Stomach (tissue), 9 donors: Measurements from ENCODE around the gene INSM2. TPM values are rescaled to one million over a fixed set of nuclear protein-coding genes. Genes with fewer than 3 reads are reported as not detected.

Experiments used
- DNase-seq, 2 donors: peaks; one replicate each; pipeline versions ENCODE4 v3.0.0 to v3.0.0-alpha.2; 2013 to 2019
- H3K27ac ChIP-seq, 5 donors: fragments of 200-600 bp in 4 of 5; sonication (generic) in 4 of 5; one replicate each; pipeline ENCODE4 v1.5.1; 2013 to 2019; ENCODE audit warnings: mild to moderate bottlenecking in 1 of 5, moderate library complexity in 1 of 5
- H3K27me3 ChIP-seq, 3 donors: fragments of 200-600 bp; sonication (generic); one replicate each; pipeline ENCODE4 v1.5.1; 2017 to 2019; ENCODE audit warnings: mixed run types in 1 of 3
- H3K36me3 ChIP-seq, 4 donors: fragments of 200-600 bp; sonication (generic); 1 replicate in 3 of 4; 2 replicates in 1 of 4; pipeline ENCODE4 v1.5.1; 2016 to 2019
- H3K4me1 ChIP-seq, 4 donors: fragments of 200-600 bp; sonication (generic); one replicate each; pipeline ENCODE4 v1.5.1; 2016 to 2019
- H3K4me3 ChIP-seq, 4 donors: fragments of 200-600 bp; sonication (generic) in 3 of 4; one replicate each; pipeline ENCODE4 v1.5.1; 2016 to 2019; ENCODE audit warnings: mild to moderate bottlenecking in 1 of 4
- H3K9me3 ChIP-seq, 4 donors: fragments of 200-600 bp; sonication (generic); one replicate each; pipeline ENCODE4 v1.5.1; 2016 to 2019
- EP300 ChIP-seq: sonication (generic); formaldehyde crosslinking; IDR thresholded peaks from one replicate; pipeline ENCODE4 v1.6.1; 2017; ENCODE audit warnings: antibody characterized with exemption
- POLR2A ChIP-seq, 4 donors: fragments of 450-650 bp; IDR thresholded peaks; one replicate each; pipeline ENCODE4 v1.6.1; 2016; ENCODE audit warnings: antibody characterized with exemption in 4 of 4, control low read depth in 2 of 4, mild to moderate bottlenecking in 1 of 4, moderate library complexity in 1 of 4
- POLR2AphosphoS5 ChIP-seq, 3 donors: sonication (generic); formaldehyde crosslinking; IDR thresholded peaks; one replicate each; pipeline ENCODE4 v1.6.1; 2016; ENCODE audit warnings: antibody characterized with exemption in 3 of 3
- WGBS, 5 donors: extraction: QIAGEN DNeasy Blood & Tissue Kit in 3 of 5; methylation state at CpG; one replicate each; pipeline versions ENCODE4 v1.1.5 to v1.1.7; 2013 to 2018; 5-methylcytosine and 5-hydroxymethylcytosine counted together
- intact Hi-C: fragments of 100-400 bp; cut with DNase I; formaldehyde crosslinking; loops from one replicate; pipeline ENCODE4 v1.15.1; 2023; ENCODE audit warnings: low total_unique reads
- polyA plus RNA-seq, 3 donors: library from polyadenylated mRNA; stranded (reverse); fragments of 200-250 nt; gene quantifications; one replicate each; pipeline ENCODE4 v1.2.3, GENCODE V29; 2013
- total RNA-seq, 5 donors: library from RNA; depleted of rRNA; stranded (reverse); fragments of >200 nt; gene quantifications; one replicate each; pipeline versions ENCODE4 v1.1.0 to v1.2.3, GENCODE V29; 2014 to 2016
- TF ChIP-seq, protein P1 (sequence below), 7 experiments: fragments of 450-650 bp in 4 of 7; fragments of 200-600 bp in 3 of 7; sonication (generic) in 3 of 7; IDR thresholded peaks; one replicate each; pipeline ENCODE4 v1.5.1; 2016 to 2019; ENCODE audit warnings: antibody characterized with exemption in 7 of 7, control low read depth in 2 of 7, mild to moderate bottlenecking in 1 of 7
- donor health status: healthy with polysubstance abuse.
- donor health status: Bipolar disorder and iron deficiency.
- donor health status: healthy.

Gene INSM2
- total and polyA plus RNA-seq, 8 donors: not detected

DNA sequence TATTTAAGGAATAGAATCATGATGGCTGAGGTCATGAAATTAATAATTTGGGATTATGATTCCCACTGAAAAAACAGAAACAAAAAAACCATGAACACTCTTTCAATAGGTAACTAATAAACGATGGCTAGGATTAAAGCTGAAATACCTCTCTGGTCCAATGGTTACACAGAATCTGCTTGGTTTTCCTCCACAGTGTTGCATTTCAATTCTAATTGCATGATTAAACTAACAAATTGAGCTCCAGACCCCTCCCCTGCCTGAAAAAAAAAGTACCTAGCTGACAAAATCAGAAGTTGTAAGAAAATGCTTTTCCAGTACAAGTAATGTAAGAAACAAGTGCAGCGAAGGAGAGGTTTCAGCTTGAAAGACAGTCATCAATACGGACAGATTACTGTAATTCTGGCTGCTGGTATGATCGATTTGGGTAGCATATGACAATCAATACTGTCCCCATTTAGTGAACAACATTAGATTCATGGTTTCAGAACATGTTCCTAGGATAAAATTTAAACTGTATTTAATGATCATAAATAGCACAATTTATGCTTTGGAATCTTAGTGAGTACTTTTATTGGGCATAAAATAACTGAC is 32.0 kb downstream of the INSM2 start:
- Histone ChIP-seq H3K36me3 (peaks cover 0 to 24% (median 18%) of the 10 kb centered on the region in 4 donors), H3K4me1 (no peaks in the 10 kb centered on the region), H3K27me3 (no peaks in the 10 kb centered on the region), H3K9me3 (no peaks in the 10 kb centered on the region), H3K27ac (no peak overlapping the region), H3K4me3 (no peak overlapping the region)
- intact Hi-C loops: no loop called here
- 92 to 97% (median 95%) methylated on average over 4 of the region's 4 CpGs for WGBS, 5 donors
- no peak for DNase-seq
- no peak for TF ChIP-seq EP300
- TF ChIP-seq POLR2A (IDR thresholded peaks at IDR 0.05): no peak
- TF ChIP-seq POLR2AphosphoS5 (IDR thresholded peaks at IDR 0.05): no peak
- TF ChIP-seq, protein P1, sequence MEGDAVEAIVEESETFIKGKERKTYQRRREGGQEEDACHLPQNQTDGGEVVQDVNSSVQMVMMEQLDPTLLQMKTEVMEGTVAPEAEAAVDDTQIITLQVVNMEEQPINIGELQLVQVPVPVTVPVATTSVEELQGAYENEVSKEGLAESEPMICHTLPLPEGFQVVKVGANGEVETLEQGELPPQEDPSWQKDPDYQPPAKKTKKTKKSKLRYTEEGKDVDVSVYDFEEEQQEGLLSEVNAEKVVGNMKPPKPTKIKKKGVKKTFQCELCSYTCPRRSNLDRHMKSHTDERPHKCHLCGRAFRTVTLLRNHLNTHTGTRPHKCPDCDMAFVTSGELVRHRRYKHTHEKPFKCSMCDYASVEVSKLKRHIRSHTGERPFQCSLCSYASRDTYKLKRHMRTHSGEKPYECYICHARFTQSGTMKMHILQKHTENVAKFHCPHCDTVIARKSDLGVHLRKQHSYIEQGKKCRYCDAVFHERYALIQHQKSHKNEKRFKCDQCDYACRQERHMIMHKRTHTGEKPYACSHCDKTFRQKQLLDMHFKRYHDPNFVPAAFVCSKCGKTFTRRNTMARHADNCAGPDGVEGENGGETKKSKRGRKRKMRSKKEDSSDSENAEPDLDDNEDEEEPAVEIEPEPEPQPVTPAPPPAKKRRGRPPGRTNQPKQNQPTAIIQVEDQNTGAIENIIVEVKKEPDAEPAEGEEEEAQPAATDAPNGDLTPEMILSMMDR (IDR thresholded peaks at IDR 0.05): no peak

- TF ChIP-seq POLR2A (IDR thresholded peaks at IDR 0.05) (no peak), POLR2AphosphoS5 (IDR thresholded peaks at IDR 0.05) (no peak), EP300 (no peak)
- TF ChIP-seq, protein P1 (IDR thresholded peaks at IDR 0.05): no peak
Observed at GRCh38 chr14:35571598-35571997, 37.6 kb downstream of the INSM2 start.

GRCh38 chr14:35573911-35574310 is 39.9 kb downstream of the INSM2 start:
- H3K27ac ChIP-seq: no peak overlapping the region
- H3K9me3 ChIP-seq: no peaks in the 10 kb centered on the region
- no peaks in the 10 kb centered on the region for H3K27me3 ChIP-seq
- intact Hi-C loops: no loop called here
- 61 to 70% (median 65%) methylated on average over 2 of the region's 2 CpGs for WGBS, 5 donors
- H3K36me3 ChIP-seq: peaks cover 0 to 34% (median 28%) of the 10 kb centered on the region in 4 donors
- H3K4me3 ChIP-seq: no peak overlapping the region
- TF ChIP-seq POLR2A (IDR thresholded peaks at IDR 0.05): no peak
- no peak for TF ChIP-seq POLR2AphosphoS5 (IDR thresholded peaks at IDR 0.05)
- TF ChIP-seq EP300: no peak
- TF ChIP-seq, protein P1 (IDR thresholded peaks at IDR 0.05): no peak
- no peaks in the 10 kb centered on the region for H3K4me1 ChIP-seq
- DNase-seq: no peak

More at GRCh38 chr14:35571598-35571997, 37.6 kb downstream of the INSM2 start:
- Histone ChIP-seq H3K36me3 (peaks cover 0 to 31% (median 30%) of the 10 kb centered on the region in 4 donors), H3K27ac (no peak overlapping the region), H3K4me1 (no peaks in the 10 kb centered on the region), H3K27me3 (no peaks in the 10 kb centered on the region), H3K9me3 (no peaks in the 10 kb centered on the region), H3K4me3 (no peak overlapping the region)
- WGBS, 5 donors: 90 to 98% (median 97%) methylated on average over 8 of the region's 8 CpGs
- intact Hi-C loops: no loop called here
- no peak for DNase-seq

DNA sequence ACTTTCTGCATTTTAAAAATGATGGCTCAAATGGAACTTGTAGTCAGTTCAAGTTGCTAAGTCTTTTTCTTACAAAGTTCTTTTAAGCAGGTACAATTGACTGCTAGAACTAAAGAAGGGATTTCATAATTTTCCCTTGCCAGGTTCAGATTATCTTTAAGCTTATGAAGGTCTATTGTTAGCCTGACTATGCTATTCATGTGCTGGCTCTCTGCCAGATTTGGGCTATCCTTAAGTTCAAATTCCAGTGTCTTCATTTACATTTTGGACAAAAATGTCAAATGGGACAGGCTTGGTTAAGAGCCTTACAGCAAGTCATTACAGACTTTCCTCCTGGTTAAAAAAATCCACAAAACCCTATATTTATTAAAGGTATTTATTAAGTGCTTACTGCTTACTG is 42.3 kb downstream of the INSM2 start:
- no peak for DNase-seq
- Histone ChIP-seq H3K4me1 (no peaks in the 10 kb centered on the region), H3K4me3 (no peak overlapping the region), H3K36me3 (peaks cover 0 to 23% (median 16%) of the 10 kb centered on the region in 4 donors), H3K27ac (no peak overlapping the region), H3K9me3 (no peaks in the 10 kb centered on the region), H3K27me3 (no peaks in the 10 kb centered on the region)
- no peak for TF ChIP-seq EP300
- no peak for TF ChIP-seq POLR2A (IDR thresholded peaks at IDR 0.05)
- no peak for TF ChIP-seq POLR2AphosphoS5 (IDR thresholded peaks at IDR 0.05)
- TF ChIP-seq, protein P1 (IDR thresholded peaks at IDR 0.05): no peak
- intact Hi-C loops: no loop called here
